Loucy (cell line): ENCODE results near the gene MMEL1.
"Not testable (repeated sequence)": the region's sequence is repeated elsewhere in the genome, so short reads cannot be mapped to it uniquely, and the experiment has no call there.

Experiments used
- CTCF ChIP-seq: fragments of 200-600 bp; sonication (generic); conservative IDR thresholded peaks from 2 replicates; pipeline ENCODE4 v1.5.1; 2014; ENCODE audit warnings: mild to moderate bottlenecking, antibody characterized with exemption, low read length
- EZH2phosphoT487 ChIP-seq: fragments of 200-600 bp; IDR thresholded peaks from 2 replicates; pipeline ENCODE4 v1.6.1; 2018; ENCODE audit warnings: antibody characterized with exemption, mild to moderate bottlenecking, moderate library complexity, borderline replicate concordance

- TF ChIP-seq CTCF, EZH2phosphoT487: not testable (repeated sequence)
These were observed 21.1 kb upstream of the MMEL1 start for GRCh38 chr1:2653741-2654442.
